MM.1S (cell line): ENCODE data around the gene IL1RAPL2.

ENCODE experiments used
- CTCF ChIP-seq: fragments of 300-600 bp; sonication (generic); IDR thresholded peaks from 2 replicates; pipeline ENCODE4 v1.5.1; 2016; ENCODE audit warnings: antibody characterized with exemption, low read length, mixed read lengths
- EZH2 ChIP-seq: fragments of 300-600 bp; sonication (generic); optimal IDR thresholded peaks from 2 replicates; pipeline ENCODE3; 2017; ENCODE audit warnings: low read depth, mild to moderate bottlenecking, antibody characterized with exemption, low read length, mixed read lengths

GRCh38 chrX:105515561-105515960, 949.6 kb downstream of the IL1RAPL2 start:
- no peak for TF ChIP-seq EZH2
- no peak for TF ChIP-seq CTCF
